ENCODE measurements around the gene BOD1L2.

BOD1L2 gene

GRCh38 chr18:57146956-57147636 lies at the start of gene BOD1L2:
Gene BOD1L2 (plus strand): TSS chr18:57147087. CDS start chr18:57147313, 226 bp downstream.
- no peak for DNase-seq (ENCODE audit: low spot score)

GRCh38 chr18:57107140-57107832 lies 39.6 kb upstream of the BOD1L2 start:
- no peak for DNase-seq (ENCODE audit: low spot score)

DNA sequence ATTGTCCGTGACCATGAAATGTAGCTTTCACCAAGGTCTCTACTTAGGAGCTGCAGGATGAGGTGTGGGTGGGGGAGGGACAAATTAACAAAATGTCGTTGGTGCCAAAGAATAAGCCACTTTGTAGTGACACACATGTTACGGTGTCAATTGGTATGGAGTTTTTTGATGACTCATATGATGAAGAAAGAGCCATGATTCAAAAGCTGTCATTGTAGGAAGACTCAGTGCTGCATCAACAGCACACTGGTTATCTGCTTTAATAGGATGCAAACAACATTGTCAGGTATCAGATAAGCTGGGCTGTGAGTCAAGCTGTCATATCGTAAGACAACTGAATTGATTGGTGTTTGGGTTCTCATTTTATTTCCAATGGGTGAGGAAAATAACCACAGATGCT lies 36.6 kb upstream of the BOD1L2 start:
- DNase-seq (ENCODE audit: low spot score): no peak

DNA sequence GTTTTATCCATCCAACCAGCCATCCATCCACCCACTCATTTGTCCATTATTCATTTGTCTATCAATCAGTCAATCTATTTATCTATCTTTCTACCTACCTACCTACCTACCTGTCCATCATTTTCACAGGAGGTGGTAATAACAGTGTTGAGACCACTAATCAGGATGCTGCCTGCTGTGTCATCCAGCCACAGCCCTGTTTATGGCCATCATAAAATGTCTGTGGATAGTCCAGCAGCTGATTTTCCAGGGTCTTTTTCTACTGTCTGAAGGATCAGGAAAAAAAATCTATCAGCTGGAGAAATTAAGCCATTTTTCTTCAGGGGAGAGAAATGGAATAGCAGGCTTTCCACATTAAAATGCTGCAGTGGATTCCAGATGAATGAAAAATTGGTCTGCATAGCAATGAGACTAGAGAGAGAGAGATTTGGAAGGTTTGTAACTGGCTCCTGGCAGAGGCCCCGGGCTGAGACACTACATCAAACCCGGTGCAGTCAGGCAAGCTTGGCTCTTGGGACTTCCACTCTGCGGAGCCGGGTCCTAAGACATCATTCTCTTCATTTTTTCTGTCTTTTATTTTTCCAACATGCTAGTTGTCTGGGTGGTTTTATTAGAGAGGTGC lies 33.0 kb upstream of the BOD1L2 start:
- DNase-seq (ENCODE audit: low spot score): peak; percentile 5

DNA sequence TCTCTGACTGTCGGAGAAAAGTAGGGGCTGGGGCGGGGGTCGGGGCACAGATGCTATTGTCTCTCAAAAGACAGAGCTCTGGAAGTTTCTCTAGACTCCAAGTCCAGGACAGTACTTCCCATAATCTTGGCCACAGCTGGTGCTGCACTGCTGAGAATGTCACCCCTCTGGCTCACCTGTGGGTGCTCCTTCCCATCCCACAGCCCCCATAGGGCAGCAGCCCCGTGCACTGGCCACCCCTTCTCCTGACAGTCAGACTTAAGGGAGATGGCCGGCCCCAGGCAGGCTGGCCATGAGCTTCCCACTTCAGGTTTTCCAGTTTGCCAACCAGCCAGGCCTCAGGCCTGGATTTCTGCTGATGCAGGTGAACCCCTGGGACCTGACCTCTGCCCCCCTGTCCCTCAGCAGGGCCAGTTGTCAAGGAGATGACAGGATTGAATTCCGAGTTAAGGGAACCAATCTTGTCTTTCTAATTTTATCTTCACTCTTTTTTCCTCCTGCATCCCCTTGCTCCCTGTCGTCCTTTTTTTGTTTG lies 30.2 kb upstream of the BOD1L2 start:
- DNase-seq (ENCODE audit: low spot score): no peak

DNA sequence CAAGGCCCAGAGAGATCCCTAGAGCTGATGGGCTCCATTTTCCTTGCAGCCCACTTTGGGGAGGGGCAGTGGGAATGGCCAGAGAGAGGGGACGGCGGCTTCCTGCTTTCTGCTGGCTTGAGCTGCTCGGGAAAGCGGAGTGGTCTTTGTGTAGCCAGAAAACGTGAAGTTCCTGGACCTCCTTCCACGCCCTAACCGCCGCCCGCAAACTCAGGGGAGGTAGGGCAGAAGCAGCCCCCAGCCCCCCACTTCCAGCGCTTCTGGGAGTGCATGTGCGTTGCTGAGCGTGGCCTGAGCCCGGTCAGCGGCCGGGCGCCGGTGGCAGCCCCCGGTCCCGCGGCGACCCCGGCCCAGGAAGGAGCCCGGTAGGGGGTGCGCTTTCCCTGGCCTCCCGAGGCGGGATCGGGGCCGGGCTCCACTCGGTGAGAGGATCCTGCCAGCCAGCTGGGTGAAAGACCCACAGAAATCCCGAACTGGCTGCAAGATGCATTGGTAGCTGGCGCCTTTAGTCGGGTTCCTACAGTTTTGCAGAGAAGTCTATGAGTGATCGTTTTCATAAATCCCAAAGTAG lies 25.3 kb upstream of the BOD1L2 start:
- no peak for DNase-seq (ENCODE audit: low spot score)

- DNase-seq (ENCODE audit: low spot score): no peak
Observed at GRCh38 chr18:57122936-57123510, 23.9 kb upstream of the BOD1L2 start.

GRCh38 chr18:57125627-57126026 lies 21.3 kb upstream of the BOD1L2 start:
- DNase-seq (ENCODE audit: low spot score): no peak

GRCh38 chr18:57128220-57128932 lies 18.5 kb upstream of the BOD1L2 start:
- peak; percentile 15 for DNase-seq (ENCODE audit: low spot score)

- DNase-seq (ENCODE audit: low spot score): peak; percentile 12
Observed at GRCh38 chr18:57131101-57131500, 15.8 kb upstream of the BOD1L2 start.

- peak; percentile 91 for DNase-seq (ENCODE audit: low spot score)
Observed at GRCh38 chr18:57131782-57132181, 15.1 kb upstream of the BOD1L2 start.

- DNase-seq (ENCODE audit: low spot score): no peak
Observed at GRCh38 chr18:57134618-57135135, 12.2 kb upstream of the BOD1L2 start.

- no peak for DNase-seq (ENCODE audit: low spot score)
Observed at GRCh38 chr18:57135699-57136098, 11.2 kb upstream of the BOD1L2 start.

- no peak for DNase-seq (ENCODE audit: low spot score)
Observed at GRCh38 chr18:57137847-57138246, 9.0 kb upstream of the BOD1L2 start.

- no peak for DNase-seq (ENCODE audit: low spot score)
Observed at GRCh38 chr18:57141208-57142129, 5.4 kb upstream of the BOD1L2 start.

DNA sequence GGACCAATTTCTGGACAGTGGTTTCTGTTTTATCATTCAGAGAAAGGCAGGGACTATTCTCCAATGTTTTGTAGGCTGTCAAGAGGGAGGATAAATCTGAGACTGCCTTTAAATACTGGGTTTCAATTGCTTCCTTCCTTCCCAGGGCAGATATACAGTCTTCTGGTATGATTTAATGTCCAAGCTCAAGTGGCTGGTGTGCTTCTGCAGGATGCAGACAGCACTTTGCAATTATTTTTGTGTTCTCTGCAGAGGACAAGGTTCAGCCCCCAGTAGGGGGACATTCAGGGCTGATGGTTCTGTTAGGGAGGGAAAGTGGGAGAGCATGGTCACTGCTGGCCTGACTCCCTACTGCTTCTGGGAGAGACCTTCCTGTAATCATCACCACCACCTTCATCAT lies 4.6 kb upstream of the BOD1L2 start:
- no peak for DNase-seq (ENCODE audit: low spot score)

GRCh38 chr18:57143265-57143664 lies 3.6 kb upstream of the BOD1L2 start:
- no peak for DNase-seq (ENCODE audit: low spot score)

GRCh38 chr18:57148263-57148662 lies 1.4 kb downstream of the BOD1L2 start:
- no peak for DNase-seq (ENCODE audit: low spot score)

DNA sequence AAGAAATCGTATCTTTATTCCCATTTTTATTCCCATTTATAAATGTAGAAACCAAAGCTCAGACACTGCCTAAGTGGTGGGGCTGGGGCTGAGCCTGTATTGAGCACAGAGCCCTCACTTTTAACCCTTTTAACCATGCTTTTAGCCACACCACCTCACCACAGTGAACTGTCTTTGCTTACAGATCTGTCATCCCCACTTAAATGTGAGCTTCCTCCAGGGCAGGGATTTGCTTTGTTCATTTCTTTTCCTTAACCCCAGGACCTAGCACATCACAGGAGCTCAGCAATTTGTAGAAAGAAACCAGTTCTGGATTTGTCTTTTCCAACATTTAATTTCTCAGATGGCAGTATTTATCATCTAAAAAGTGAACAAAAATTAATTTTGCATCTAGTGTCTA lies 2.2 kb downstream of the BOD1L2 start:
- no peak for DNase-seq (ENCODE audit: low spot score)

DNA sequence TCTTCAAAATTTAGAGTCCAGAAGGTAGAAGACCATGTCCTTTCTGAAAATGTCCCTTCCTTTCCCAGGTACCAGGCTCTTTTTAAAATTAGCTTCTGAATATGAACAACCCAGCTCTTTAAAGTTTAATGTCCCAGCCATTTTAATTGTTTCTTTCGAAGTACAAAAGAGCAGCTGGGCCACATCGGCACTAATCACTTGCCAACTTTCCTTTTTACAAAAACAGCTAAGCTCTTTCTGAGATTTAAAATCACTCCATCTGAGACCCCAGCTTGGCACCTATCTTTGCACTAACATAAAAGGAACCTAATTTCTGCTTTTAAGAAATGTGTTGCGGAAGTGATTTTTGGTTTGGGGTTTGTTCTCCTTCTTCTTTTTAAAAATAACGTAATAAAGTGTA lies 2.6 kb downstream of the BOD1L2 start:
- no peak for DNase-seq (ENCODE audit: low spot score)

Measured in cerebellar cortex (tissue), 1 donor.